ENCODE results near the gene GJA5.

DNA sequence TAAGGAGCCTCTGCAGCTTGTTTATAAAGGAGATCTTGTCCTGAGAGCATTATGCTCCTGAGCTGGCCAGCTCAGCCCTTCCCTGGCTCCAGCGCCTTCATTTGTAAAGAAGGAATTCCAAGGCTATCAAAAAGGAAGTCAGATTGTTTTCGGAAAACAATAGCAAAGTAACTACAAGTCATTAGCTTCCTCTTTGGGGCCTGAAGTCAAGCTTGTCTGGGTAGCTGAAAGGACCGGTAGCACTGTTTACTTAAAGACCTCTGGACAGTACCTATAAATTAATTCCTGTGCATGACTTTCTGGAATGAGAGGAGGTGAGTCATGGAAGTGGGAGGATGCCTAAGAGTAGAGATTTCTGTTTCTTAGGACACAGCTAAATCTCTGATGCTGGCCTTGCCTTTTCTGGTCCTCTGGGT, 20.7 kb upstream of the GJA5 start:
- TF ChIP-seq, protein P1, sequence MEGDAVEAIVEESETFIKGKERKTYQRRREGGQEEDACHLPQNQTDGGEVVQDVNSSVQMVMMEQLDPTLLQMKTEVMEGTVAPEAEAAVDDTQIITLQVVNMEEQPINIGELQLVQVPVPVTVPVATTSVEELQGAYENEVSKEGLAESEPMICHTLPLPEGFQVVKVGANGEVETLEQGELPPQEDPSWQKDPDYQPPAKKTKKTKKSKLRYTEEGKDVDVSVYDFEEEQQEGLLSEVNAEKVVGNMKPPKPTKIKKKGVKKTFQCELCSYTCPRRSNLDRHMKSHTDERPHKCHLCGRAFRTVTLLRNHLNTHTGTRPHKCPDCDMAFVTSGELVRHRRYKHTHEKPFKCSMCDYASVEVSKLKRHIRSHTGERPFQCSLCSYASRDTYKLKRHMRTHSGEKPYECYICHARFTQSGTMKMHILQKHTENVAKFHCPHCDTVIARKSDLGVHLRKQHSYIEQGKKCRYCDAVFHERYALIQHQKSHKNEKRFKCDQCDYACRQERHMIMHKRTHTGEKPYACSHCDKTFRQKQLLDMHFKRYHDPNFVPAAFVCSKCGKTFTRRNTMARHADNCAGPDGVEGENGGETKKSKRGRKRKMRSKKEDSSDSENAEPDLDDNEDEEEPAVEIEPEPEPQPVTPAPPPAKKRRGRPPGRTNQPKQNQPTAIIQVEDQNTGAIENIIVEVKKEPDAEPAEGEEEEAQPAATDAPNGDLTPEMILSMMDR (conservative IDR thresholded peaks at IDR 0.05; ENCODE audit: low read length), result no peak
- no peak for TF ChIP-seq EZH2phosphoT487 (IDR thresholded peaks at IDR 0.05; ENCODE audit: borderline replicate concordance)

All from Loucy (cell line).